Heart right ventricle (tissue), 16 donors: ENCODE measurements around the gene NPFFR1. TPM values are rescaled to one million over a fixed set of nuclear protein-coding genes. Genes with fewer than 3 reads are reported as not detected.
A peak's percentile ranks its signal among the peaks of the same experiment; 100 is the strongest.

Experiments used
- ATAC-seq, 8 donors: fragments of 200-7000 bp; cut with Tn5 transposase; one replicate each; pipeline ENCODE4 v1.9.1; 2020; ENCODE audit warnings: mild to moderate bottlenecking in 8 of 8, moderate library complexity in 8 of 8, moderate number of reproducible peaks in 1 of 8
- DNase-seq, 2 donors: peaks; one replicate each; pipeline ENCODE4 v3.0.0-alpha.2; 2020
- H3K27ac ChIP-seq, 10 donors: fragments of 200-600 bp; sonication (generic) in 2 of 10; one replicate each; pipeline versions ENCODE4 v1.5.0 to v1.8.0; 2020 to 2022; ENCODE audit warnings: mild to moderate bottlenecking in 3 of 10
- H3K27me3 ChIP-seq, 7 donors: fragments of 200-600 bp; one replicate each; pipeline ENCODE4 v1.8.0; 2021 to 2022; ENCODE audit warnings: mild to moderate bottlenecking in 2 of 7
- H3K36me3 ChIP-seq, 9 donors: fragments of 200-600 bp; sonication (generic) in 1 of 9; one replicate each; pipeline versions ENCODE4 v1.5.0 to v1.8.0; 2020 to 2022; ENCODE audit warnings: mild to moderate bottlenecking in 2 of 9
- H3K4me1 ChIP-seq, 9 donors: fragments of 200-600 bp; sonication (generic) in 1 of 9; one replicate each; pipeline versions ENCODE4 v1.5.0 to v1.8.0; 2020 to 2022; ENCODE audit warnings: mild to moderate bottlenecking in 4 of 9
- H3K4me3 ChIP-seq, 10 donors: fragments of 200-600 bp; sonication (generic) in 2 of 10; one replicate each; pipeline versions ENCODE4 v1.5.0 to v1.8.0; 2020 to 2022; ENCODE audit warnings: mild to moderate bottlenecking in 7 of 10, moderate library complexity in 2 of 10
- H3K9me3 ChIP-seq, 11 donors: fragments of 200-600 bp in 10 of 11; sonication (generic) in 2 of 11; one replicate each; pipeline versions ENCODE4 v1.5.0 to v1.8.0; 2013 to 2022; ENCODE audit warnings: mild to moderate bottlenecking in 2 of 11, control low read depth in 1 of 11, moderate library complexity in 1 of 11
- CTCF ChIP-seq, 9 donors: fragments of 200-600 bp; sonication (generic) in 2 of 9; IDR thresholded peaks; one replicate each; pipeline versions ENCODE4 v1.5.0 to v1.8.0; 2021 to 2022; ENCODE audit warnings: antibody characterized with exemption in 9 of 9, mild to moderate bottlenecking in 5 of 9, moderate library complexity in 1 of 9
- WGBS, 2 donors: extraction: QIAGEN DNeasy Blood & Tissue Kit; methylation state at CpG; one replicate each; pipeline ENCODE4 v1.1.7; 2013; ENCODE audit warnings: inconsistent platforms in 1 of 2; 5-methylcytosine and 5-hydroxymethylcytosine counted together
- intact Hi-C, 10 donors: fragments of 100-400 bp; cut with DNase I; formaldehyde crosslinking; loops; one replicate each; pipeline versions ENCODE4 v1.11.1 to v1.14.2; 2022
- polyA plus RNA-seq, 2 donors: library from polyadenylated mRNA; stranded (reverse); fragments of 200-250 nt; gene quantifications; one replicate each; pipeline ENCODE4 v1.2.3, GENCODE V29; 2013
- total RNA-seq, 10 donors: library from RNA; stranded (reverse); fragmentation: NEBNext Ultra II Directional in 3 of 10; extraction: Animal tissue kit (Norgen Biotek cat#: 25700) in 3 of 10; gene quantifications; one replicate each; pipeline versions ENCODE4 v1.2.1 to v1.2.4, GENCODE V29; 2021 to 2023
- donor health status: Arrhythmogenic right ventricular cardiomyopathy.
- donor health status: ischemic (EF 13 %, LVEDD 7.1; RV severe dilation, severe dysfunction).
- donor health status: healthy with polysubstance abuse.
- donor health status: DM: no; HTN: yes; CAD: no.
- donor health status: DM: no; HTN: no; CAD: no.
- donor health status: ischemic (EF 25% LVEDD 6.9; RV normal size, moderate dysfunction).
- donor health status: ischemic (EF 25% LVEDD 5.7; RV mildly dilated, moderate dysfunction).
- donor health status: healthy.
- donor health status: DM: yes; HTN: yes; CAD: no.
- donor health status: Ischemic cardiomyopathy.
- donor health status: ischemic (EF 35%, LVEDD 5.7; RV mildly dilated, moderate dysfunction).
- donor health status: nonischemic (EF 11% LVEDD 7.7; RV severe dilation, severe dysfunction).
- donor health status: DM: yes; HTN: yes; CAD: no.
- donor health status: PGD.
- donor health status: ischemic (EF 29% LVEDD 5.4; RV normal size, mild dysfunction).
- donor health status: nonischemic (EF 23%, LVEDD 6.1; RV moderate dilation, normal function).

Gene NPFFR1
- total and polyA plus RNA-seq, 12 donors = 0.07 TPM; not detected in 11

DNA sequence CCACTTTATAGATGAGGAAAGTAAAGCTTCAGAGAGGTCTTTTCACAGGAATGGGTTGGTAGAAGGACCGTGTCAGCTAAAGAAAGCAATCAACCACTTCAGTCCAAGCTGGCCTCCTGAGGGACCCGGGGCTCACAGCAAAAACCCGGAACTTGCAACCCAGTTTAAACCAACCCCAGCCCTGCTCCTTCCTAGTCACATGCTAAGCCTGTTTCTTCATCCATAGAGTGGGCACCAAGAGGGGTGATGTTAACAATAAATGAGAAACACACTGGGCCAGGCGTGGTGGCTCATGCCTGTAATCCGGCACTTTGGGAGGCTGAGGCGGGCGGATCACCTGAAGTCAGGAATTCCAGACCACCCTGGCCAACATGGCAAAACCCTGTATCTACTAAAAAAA lies 12.1 kb upstream of the NPFFR1 start:
- Histone ChIP-seq H3K9me3 (no peaks in the 10 kb centered on the region), H3K27me3 (no peaks in the 10 kb centered on the region), H3K36me3 (peaks cover 0 to 7% (median 0%) of the 10 kb centered on the region in 9 donors), H3K27ac (peak overlapping the region; percentile 53 to 92 (median 85)), H3K4me3 (no peak overlapping the region), H3K4me1 (peaks cover 11 to 23% (median 18%) of the 10 kb centered on the region in 9 donors)
- intact Hi-C loops = loop anchor here in 2 of 10 donors (1.0 to 10.0 kb wide), 2 partner anchors 22 to 61 kb away; partner anchors contain the start of gene PPA1 (in 1 of the 2)
- peak in 1 of 8 donors; percentile 8 for ATAC-seq
- DNase-seq = no peak
- WGBS, 2 donors = 93 to 94% methylated on average over 7 of the region's 7 CpGs
- TF ChIP-seq CTCF (IDR thresholded peaks at IDR 0.05) = no peak

GRCh38 chr10:70295321-70295720 lies 11.5 kb upstream of the NPFFR1 start:
- H3K9me3 ChIP-seq = no peaks in the 10 kb centered on the region
- TF ChIP-seq CTCF (IDR thresholded peaks at IDR 0.05) = no peak
- ATAC-seq = no peak
- intact Hi-C loops = loop anchor here in 1 of 10 donors (10.0 kb wide), 1 partner anchor 61 kb away; the partner anchor contains the start of gene PPA1
- H3K4me3 ChIP-seq = no peak overlapping the region
- H3K27ac ChIP-seq = peak overlapping the region in 6 of 10 donors; percentile 80 to 89 (median 86)
- 89 to 95% methylated on average over 3 of the region's 3 CpGs for WGBS, 2 donors
- peaks cover 11 to 23% (median 18%) of the 10 kb centered on the region in 9 donors for H3K4me1 ChIP-seq
- no peak for DNase-seq
- no peaks in the 10 kb centered on the region for H3K27me3 ChIP-seq
- H3K36me3 ChIP-seq = peaks cover 0 to 6% (median 0%) of the 10 kb centered on the region in 9 donors

GRCh38 chr10:70293169-70293843 lies 9.5 kb upstream of the NPFFR1 start:
- no peaks in the 10 kb centered on the region for H3K9me3 ChIP-seq
- 75 to 79% methylated on average over 8 of the region's 8 CpGs for WGBS, 2 donors
- intact Hi-C loops = loop anchor here in 1 of 10 donors (10.0 kb wide), 1 partner anchor 59 kb away; the partner anchor contains the start of gene PPA1

DNA sequence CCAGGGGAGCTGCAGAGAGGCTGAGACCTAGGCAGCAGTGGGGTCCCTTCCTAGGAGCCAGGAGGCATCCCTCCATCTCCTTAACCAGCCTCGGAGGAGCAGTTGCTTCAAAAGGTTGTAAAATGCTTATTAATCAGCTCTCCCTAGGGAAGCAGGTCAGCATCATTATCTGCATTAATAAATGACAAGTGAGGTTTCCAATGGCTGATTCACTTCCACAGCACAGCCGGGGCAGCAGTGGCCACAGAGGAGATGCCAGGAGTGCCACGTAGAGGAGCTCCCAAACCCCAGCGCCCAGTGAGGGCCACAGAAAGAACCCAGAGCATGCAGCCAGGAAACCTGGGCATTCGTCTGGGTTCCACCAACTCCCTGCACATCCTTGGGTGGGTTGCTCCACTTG lies 8.2 kb upstream of the NPFFR1 start:
- H3K4me1 ChIP-seq = peaks cover 10 to 19% (median 14%) of the 10 kb centered on the region in 9 donors
- peaks cover 0 to 8% (median 0%) of the 10 kb centered on the region in 7 donors for H3K27me3 ChIP-seq
- TF ChIP-seq CTCF (IDR thresholded peaks at IDR 0.05) = no peak
- DNase-seq (no peak), ATAC-seq (no peak)
- H3K9me3 ChIP-seq = no peaks in the 10 kb centered on the region
- whole genome bisulfite sequencing, 2 donors = 88 to 91% methylated on average over 5 of the region's 5 CpGs
- H3K4me3 ChIP-seq = no peak overlapping the region
- intact Hi-C loops = loop anchor here in 1 of 10 donors (10.0 kb wide), 1 partner anchor 57 kb away; the partner anchor contains the start of gene PPA1
- no peak overlapping the region for H3K27ac ChIP-seq
- no peaks in the 10 kb centered on the region for H3K36me3 ChIP-seq

More at GRCh38 chr10:70293169-70293843, 9.5 kb upstream of the NPFFR1 start:
- H3K27me3 ChIP-seq = no peaks in the 10 kb centered on the region
- no peak overlapping the region for H3K4me3 ChIP-seq
- no peak for TF ChIP-seq CTCF (IDR thresholded peaks at IDR 0.05)
- DNase-seq (no peak), ATAC-seq (no peak)
- H3K27ac ChIP-seq = no peak overlapping the region
- no peaks in the 10 kb centered on the region for H3K36me3 ChIP-seq
- peaks cover 11 to 23% (median 18%) of the 10 kb centered on the region in 9 donors for H3K4me1 ChIP-seq
